ENCODE measurements around the gene GRK5. TPM values are rescaled to one million over a fixed set of nuclear protein-coding genes. Genes with fewer than 3 reads are reported as not detected.

Gene GRK5
- total RNA-seq (10 to 100 TPM; 13.6 to 13.8 TPM), polyA plus RNA-seq (7.7 TPM)

DNA sequence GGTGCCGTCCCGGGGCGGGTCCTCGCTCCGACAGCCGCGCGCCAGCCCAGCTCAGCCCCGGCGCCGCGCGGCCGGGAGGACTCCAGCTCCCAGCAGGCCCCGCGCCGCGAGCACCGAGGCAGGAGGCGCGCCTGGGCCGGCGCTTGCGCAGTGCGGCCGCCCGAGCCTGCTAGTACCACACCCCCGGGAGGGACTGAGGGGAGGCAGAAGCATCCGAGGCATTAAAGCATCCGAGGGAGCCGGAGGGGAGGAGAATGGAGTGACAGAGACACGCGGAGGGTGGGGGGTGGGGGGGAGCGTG lies at the start of gene GRK5:
GRK5 (plus strand) TSS at position 206 of the 301 bp plus-strand sequence. CDS start 347 bp downstream, outside the sequence.
- CTCF ChIA-PET = interaction anchor here (0.7 to 8.6 kb wide), 32 partner anchors 8 to 385 kb away, joined by 3 to 112 read pairs (median 5); partner anchors contain the start of genes EIF3A, RGS10 and SFXN4
- H3K4me3 ChIP-seq (ENCODE audit: low read length) = peak within 1 kb of the TSS; percentile 78
- H3K27ac Mint-ChIP-seq = peak within 1 kb of the TSS; percentile 93 to 99 (median 98)
- H3K9me3 Mint-ChIP-seq = no peaks in the 10 kb centered on the region
- H3K9me3 ChIP-seq (ENCODE audit: low read length) = no peaks in the 10 kb centered on the region
- H3K4me1 ChIP-seq (ENCODE audit: insufficient read depth, low read length) = peaks cover 34% of the 10 kb centered on the region
- peak within 1 kb of the TSS; percentile 57 for H3K27ac ChIP-seq (ENCODE audit: low read depth, low read length)
- peaks cover 0 to 6% (median 0%) of the 10 kb centered on the region in 3 donors for H3K36me3 Mint-ChIP-seq
- H3K27me3 ChIP-seq (ENCODE audit: insufficient read depth, low read length, poor library complexity, severe bottlenecking) = no peaks in the 10 kb centered on the region
- H3K36me3 ChIP-seq (ENCODE audit: insufficient read depth, low read length) = no peaks in the 10 kb centered on the region
- peaks cover 0 to 2% of the 10 kb centered on the region in 2 donors for H3K27me3 Mint-ChIP-seq
- POLR2A ChIA-PET = interaction anchor here (0.6 to 2.3 kb wide), 16 partner anchors 42 to 665 kb away, joined by 3 to 18 read pairs (median 3); partner anchors contain the start of genes CACUL1, MCMBP, RGS10 and SFXN4
- peak; percentile 92 to 98 (median 98) for DNase-seq
- H3K4me3 Mint-ChIP-seq = peak within 1 kb of the TSS; percentile 94 to 99 (median 96)
- peaks cover 39 to 49% (median 46%) of the 10 kb centered on the region in 3 donors for H3K4me1 Mint-ChIP-seq

- H3K4me1 Mint-ChIP-seq = peaks cover 6 to 18% (median 7%) of the 10 kb centered on the region in 3 donors
- no peak overlapping the region for H3K27ac Mint-ChIP-seq
- POLR2A ChIA-PET = no interaction called here
- DNase-seq = no peak
- H3K9me3 Mint-ChIP-seq = no peaks in the 10 kb centered on the region
- no peak overlapping the region for H3K4me3 Mint-ChIP-seq
- H3K4me1 ChIP-seq (ENCODE audit: insufficient read depth, low read length) = peaks cover 2% of the 10 kb centered on the region
- H3K27me3 Mint-ChIP-seq = peaks cover 0 to 1% of the 10 kb centered on the region in 2 donors
- H3K36me3 ChIP-seq (ENCODE audit: insufficient read depth, low read length) = peaks cover 14% of the 10 kb centered on the region
- no peak overlapping the region for H3K27ac ChIP-seq (ENCODE audit: low read depth, low read length)
- peaks cover 0 to 62% (median 8%) of the 10 kb centered on the region in 3 donors for H3K36me3 Mint-ChIP-seq
- CTCF ChIA-PET = no interaction called here
- H3K9me3 ChIP-seq (ENCODE audit: low read length) = no peaks in the 10 kb centered on the region
- no peaks in the 10 kb centered on the region for H3K27me3 ChIP-seq (ENCODE audit: insufficient read depth, low read length, poor library complexity, severe bottlenecking)
- no peak overlapping the region for H3K4me3 ChIP-seq (ENCODE audit: low read length)
Measured at GRCh38 chr10:119159332-119159731, 48.0 kb upstream of the GRK5 start.

GRCh38 chr10:119161680-119162451 lies 45.5 kb upstream of the GRK5 start:
- Histone ChIP-seq H3K4me1 (ENCODE audit: insufficient read depth, low read length) (peaks cover 16% of the 10 kb centered on the region), H3K36me3 (ENCODE audit: insufficient read depth, low read length) (no peaks in the 10 kb centered on the region), H3K9me3 (ENCODE audit: low read length) (no peaks in the 10 kb centered on the region), H3K27me3 (ENCODE audit: insufficient read depth, low read length, poor library complexity, severe bottlenecking) (no peaks in the 10 kb centered on the region), H3K4me3 (ENCODE audit: low read length) (no peak overlapping the region), H3K27ac (ENCODE audit: low read depth, low read length) (peak overlapping the region; percentile 35)
- DNase-seq = no peak
- Mint-ChIP-seq H3K36me3 (peaks cover 0 to 46% (median 3%) of the 10 kb centered on the region in 3 donors), H3K4me1 (peaks cover 23 to 41% (median 25%) of the 10 kb centered on the region in 3 donors), H3K4me3 (peak overlapping the region in 1 of 7 donors; percentile 44), H3K27ac (peak overlapping the region in 1 of 8 donors; percentile 33), H3K9me3 (no peaks in the 10 kb centered on the region), H3K27me3 (peaks cover 0 to 1% of the 10 kb centered on the region in 2 donors)
- ChIA-PET CTCF (interaction anchor here (1.2 kb wide), 1 partner anchor 28 kb away, joined by 4 read pairs; no protein-coding TSS in a partner anchor), POLR2A (no interaction called here)

DNA sequence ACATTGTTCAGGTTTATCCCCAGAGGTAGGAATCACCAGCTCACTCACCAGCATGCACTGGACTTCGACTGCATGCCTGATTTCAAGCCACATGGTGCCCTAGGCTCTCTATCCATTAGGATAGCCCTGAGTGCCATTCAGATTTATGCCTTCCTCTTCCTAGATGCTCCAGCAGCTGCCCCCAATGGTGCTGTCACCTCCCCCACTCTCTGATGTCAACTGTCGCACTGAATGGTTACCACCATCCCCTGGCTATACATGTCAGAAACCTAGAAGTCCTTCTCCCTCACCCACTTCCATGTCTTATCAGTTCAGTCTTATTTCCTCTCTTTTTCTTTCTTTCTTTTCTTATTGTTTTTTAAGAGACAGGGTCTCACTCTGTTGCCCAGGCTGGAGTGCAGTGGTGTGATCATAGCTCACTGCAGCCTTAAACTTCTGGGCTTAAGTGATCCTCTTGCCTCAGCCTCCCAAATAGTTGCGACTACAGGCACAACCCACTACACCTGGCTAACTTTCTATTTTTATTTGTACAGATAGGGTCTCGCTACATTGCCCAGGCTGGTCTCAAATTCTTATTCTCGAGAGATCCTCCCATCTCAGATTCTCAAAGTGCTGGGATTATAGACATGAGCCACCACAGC lies 44.8 kb upstream of the GRK5 start:
- peaks cover 25 to 45% (median 25%) of the 10 kb centered on the region in 3 donors for H3K4me1 Mint-ChIP-seq
- Histone ChIP-seq H3K27ac (ENCODE audit: low read depth, low read length) (peak overlapping the region; percentile 27), H3K9me3 (ENCODE audit: low read length) (no peaks in the 10 kb centered on the region), H3K36me3 (ENCODE audit: insufficient read depth, low read length) (no peaks in the 10 kb centered on the region), H3K4me3 (ENCODE audit: low read length) (no peak overlapping the region), H3K27me3 (ENCODE audit: insufficient read depth, low read length, poor library complexity, severe bottlenecking) (no peaks in the 10 kb centered on the region), H3K4me1 (ENCODE audit: insufficient read depth, low read length) (peaks cover 16% of the 10 kb centered on the region)
- H3K27ac Mint-ChIP-seq = peak overlapping the region in 1 of 8 donors; percentile 28
- H3K4me3 Mint-ChIP-seq = peak overlapping the region in 2 of 7 donors; percentile 6 to 10
- POLR2A ChIA-PET = no interaction called here
- H3K27me3 Mint-ChIP-seq = peaks cover 0 to 1% of the 10 kb centered on the region in 2 donors
- DNase-seq = no peak
- no peaks in the 10 kb centered on the region for H3K9me3 Mint-ChIP-seq
- H3K36me3 Mint-ChIP-seq = peaks cover 0 to 49% (median 3%) of the 10 kb centered on the region in 3 donors
- CTCF ChIA-PET = no interaction called here

DNA sequence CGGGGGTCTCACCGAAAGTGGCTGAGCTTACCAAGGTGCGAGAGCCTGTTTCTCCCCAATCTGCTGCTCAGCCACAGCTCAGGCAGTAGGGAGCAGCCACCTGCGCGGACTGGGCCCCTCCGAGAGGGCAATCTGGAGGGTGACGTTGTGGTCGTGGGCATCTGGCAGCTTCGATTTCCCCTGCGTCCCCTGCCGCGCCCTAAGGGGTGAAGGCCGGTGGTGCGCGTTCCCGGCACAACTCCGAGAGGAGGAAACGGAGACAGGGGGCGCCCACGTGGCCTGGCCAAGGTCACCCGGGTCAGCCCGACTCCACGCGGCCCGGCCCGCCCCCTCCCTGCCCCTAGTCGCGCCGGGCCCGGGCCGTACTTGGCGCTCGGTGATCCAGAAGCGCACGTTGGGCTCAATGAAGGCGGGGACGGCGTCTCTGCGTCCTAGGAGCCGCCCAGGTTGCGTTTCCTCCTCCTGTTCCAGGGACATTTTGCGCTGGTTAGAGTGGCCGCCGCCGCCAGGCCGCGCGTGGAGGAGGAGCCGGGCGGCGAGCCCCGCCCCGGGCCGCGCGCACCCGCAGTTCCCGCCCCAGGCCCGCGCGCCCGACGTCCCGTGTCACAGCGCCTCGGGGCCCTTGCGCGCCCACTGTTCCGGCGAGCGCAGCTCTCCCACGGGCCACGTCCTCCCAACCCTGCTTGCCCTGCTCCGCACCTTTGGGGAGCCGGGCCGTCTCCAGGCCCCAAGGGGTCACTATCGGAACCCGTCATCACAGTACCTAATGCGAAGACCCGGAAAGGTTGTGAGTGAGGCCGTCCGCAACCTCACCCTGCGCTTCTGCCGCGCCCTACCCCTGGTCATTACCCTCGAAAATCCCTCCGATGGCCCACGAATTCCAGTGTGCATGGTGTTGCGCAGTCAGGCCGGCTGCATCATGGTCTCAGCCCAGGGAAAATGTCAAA lies 41.9 kb upstream of the GRK5 start, which contains the start of gene SFXN4:
SFXN4 (minus strand) TSS at position 544 of the 947 bp plus-strand sequence; CDS start at position 477, 67 bp downstream.
- POLR2A ChIA-PET = interaction anchor here (0.6 to 1.9 kb wide), 5 partner anchors 14 to 377 kb away, joined by 3 to 9 read pairs (median 5); partner anchors contain the start of genes DENND10, GRK5 and RGS10
- H3K27ac ChIP-seq (ENCODE audit: low read depth, low read length) = peak within 1 kb of the TSS; percentile 72
- peak within 1 kb of the TSS; percentile 83 to 94 (median 92) for H3K4me3 Mint-ChIP-seq
- peak within 1 kb of the TSS; percentile 81 to 97 (median 95) for H3K27ac Mint-ChIP-seq
- peak within 1 kb of the TSS; percentile 91 for H3K4me3 ChIP-seq (ENCODE audit: low read length)
- no peaks in the 10 kb centered on the region for H3K9me3 Mint-ChIP-seq
- no peaks in the 10 kb centered on the region for H3K27me3 ChIP-seq (ENCODE audit: insufficient read depth, low read length, poor library complexity, severe bottlenecking)
- H3K36me3 Mint-ChIP-seq = peaks cover 5 to 55% (median 17%) of the 10 kb centered on the region in 3 donors
- peaks cover 16% of the 10 kb centered on the region for H3K4me1 ChIP-seq (ENCODE audit: insufficient read depth, low read length)
- H3K36me3 ChIP-seq (ENCODE audit: insufficient read depth, low read length) = peaks cover 9% of the 10 kb centered on the region
- no peaks in the 10 kb centered on the region for H3K9me3 ChIP-seq (ENCODE audit: low read length)
- peaks cover 25 to 45% (median 25%) of the 10 kb centered on the region in 3 donors for H3K4me1 Mint-ChIP-seq
- CTCF ChIA-PET = interaction anchor here (2.2 kb wide), 1 partner anchor 41 kb away, joined by 7 read pairs; the partner anchor contains the start of gene GRK5
- peaks cover 0 to 1% of the 10 kb centered on the region in 2 donors for H3K27me3 Mint-ChIP-seq
- peak; percentile 71 to 84 (median 83) for DNase-seq

DNA sequence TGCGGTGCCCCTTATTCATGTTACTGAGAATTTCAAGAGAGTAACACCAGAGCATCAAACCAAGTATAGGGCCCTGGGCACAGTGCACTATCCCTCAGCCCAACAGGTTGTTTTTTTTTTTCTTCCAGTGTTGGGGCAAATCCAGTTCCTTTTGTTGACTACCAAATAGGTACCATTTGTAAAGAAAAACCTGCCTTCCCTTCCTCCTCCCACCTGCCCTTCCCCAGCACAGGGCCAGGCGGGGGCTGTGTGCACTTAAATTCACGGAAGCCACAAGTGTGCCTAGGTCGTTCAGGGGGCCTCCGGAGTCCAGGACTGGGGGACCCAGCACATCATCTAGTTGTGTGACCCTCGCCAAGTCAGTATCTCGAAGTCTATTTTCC lies 41.3 kb upstream of the GRK5 start:
- no peaks in the 10 kb centered on the region for H3K9me3 ChIP-seq (ENCODE audit: low read length)
- no peak for DNase-seq
- ChIA-PET CTCF (no interaction called here), POLR2A (interaction anchor here (1.5 to 1.9 kb wide), 2 partner anchors 41 to 377 kb away, joined by 5 to 8 read pairs; partner anchors contain the start of genes GRK5 and RGS10)
- Mint-ChIP-seq H3K9me3 (no peaks in the 10 kb centered on the region), H3K4me3 (peak overlapping the region; percentile 83 to 94 (median 92)), H3K27me3 (peaks cover 0 to 1% of the 10 kb centered on the region in 2 donors), H3K27ac (peak overlapping the region; percentile 81 to 97 (median 95)), H3K4me1 (peaks cover 25 to 45% (median 25%) of the 10 kb centered on the region in 3 donors), H3K36me3 (peaks cover 5 to 52% (median 16%) of the 10 kb centered on the region in 3 donors)
- H3K4me3 ChIP-seq (ENCODE audit: low read length) = peak overlapping the region; percentile 91
- H3K4me1 ChIP-seq (ENCODE audit: insufficient read depth, low read length) = peaks cover 16% of the 10 kb centered on the region
- peaks cover 10% of the 10 kb centered on the region for H3K36me3 ChIP-seq (ENCODE audit: insufficient read depth, low read length)
- H3K27me3 ChIP-seq (ENCODE audit: insufficient read depth, low read length, poor library complexity, severe bottlenecking) = no peaks in the 10 kb centered on the region
- peak overlapping the region; percentile 72 for H3K27ac ChIP-seq (ENCODE audit: low read depth, low read length)

GRCh38 chr10:119166564-119166963 lies 40.8 kb upstream of the GRK5 start:
- no peaks in the 10 kb centered on the region for H3K9me3 Mint-ChIP-seq
- H3K27me3 ChIP-seq (ENCODE audit: insufficient read depth, low read length, poor library complexity, severe bottlenecking) = no peaks in the 10 kb centered on the region
- peaks cover 16% of the 10 kb centered on the region for H3K4me1 ChIP-seq (ENCODE audit: insufficient read depth, low read length)
- no peak overlapping the region for H3K4me3 ChIP-seq (ENCODE audit: low read length)
- H3K4me3 Mint-ChIP-seq = peak overlapping the region; percentile 83 to 94 (median 92)
- POLR2A ChIA-PET = interaction anchor here (0.6 to 1.9 kb wide), 2 partner anchors 376 to 418 kb away, joined by 4 to 5 read pairs; partner anchors contain the start of gene RGS10
- peaks cover 5 to 54% (median 16%) of the 10 kb centered on the region in 3 donors for H3K36me3 Mint-ChIP-seq
- DNase-seq = no peak
- CTCF ChIA-PET = no interaction called here
- H3K27ac Mint-ChIP-seq = peak overlapping the region; percentile 81 to 97 (median 95)
- H3K4me1 Mint-ChIP-seq = peaks cover 25 to 45% (median 25%) of the 10 kb centered on the region in 3 donors
- H3K9me3 ChIP-seq (ENCODE audit: low read length) = no peaks in the 10 kb centered on the region
- H3K36me3 ChIP-seq (ENCODE audit: insufficient read depth, low read length) = peaks cover 14% of the 10 kb centered on the region
- peaks cover 0 to 1% of the 10 kb centered on the region in 2 donors for H3K27me3 Mint-ChIP-seq
- H3K27ac ChIP-seq (ENCODE audit: low read depth, low read length) = peak overlapping the region; percentile 72

All from CD8-positive, alpha-beta memory T cell (primary cell).